Erythroblast (primary cell): ENCODE measurements around the gene ARL8B.

Source experiments
- GATA1 ChIP-seq: IDR thresholded peaks from 2 replicates; pipeline ENCODE4 v1.6.1; 2011; ENCODE audit warnings: low read depth, mild to moderate bottlenecking, control low read depth, low read length, moderate library complexity
- POLR2A ChIP-seq: IDR thresholded peaks from 2 replicates; pipeline ENCODE4 v1.6.1; 2011; ENCODE audit warnings: mild to moderate bottlenecking, low read length

DNA sequence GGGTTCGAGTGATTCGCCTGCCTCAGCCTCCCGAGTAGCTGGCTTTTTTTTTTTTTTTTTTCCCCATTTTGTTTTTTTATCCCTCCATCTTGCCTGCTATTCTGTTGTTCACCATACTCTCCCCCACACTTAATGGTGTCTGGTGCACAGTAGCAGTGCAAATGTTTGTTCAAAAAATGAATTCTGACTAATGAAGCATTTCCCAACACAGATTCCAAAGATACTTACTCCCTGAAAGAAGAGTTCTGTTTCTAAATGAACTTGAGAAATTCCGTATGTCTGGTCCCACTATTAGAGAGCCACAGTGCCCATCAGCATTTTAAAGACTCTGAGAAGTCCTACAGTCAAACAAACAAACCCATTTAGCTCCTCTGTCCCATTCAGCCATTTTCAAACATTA, 74.9 kb downstream of the ARL8B start:
- TF ChIP-seq POLR2A (no peak), GATA1 (no peak)
